ENCODE measurements around the gene FBXL16. TPM values are rescaled to one million over a fixed set of nuclear protein-coding genes. Genes with fewer than 3 reads are reported as not detected.
A peak's percentile ranks its signal among the peaks of the same experiment; 100 is the strongest.
"Not testable (repeated sequence)": the region's sequence is repeated elsewhere in the genome, so short reads cannot be mapped to it uniquely, and the experiment has no call there.

The FBXL16 gene
- total RNA-seq, 1 donor from 2014 or later = 0.17 TPM

DNA sequence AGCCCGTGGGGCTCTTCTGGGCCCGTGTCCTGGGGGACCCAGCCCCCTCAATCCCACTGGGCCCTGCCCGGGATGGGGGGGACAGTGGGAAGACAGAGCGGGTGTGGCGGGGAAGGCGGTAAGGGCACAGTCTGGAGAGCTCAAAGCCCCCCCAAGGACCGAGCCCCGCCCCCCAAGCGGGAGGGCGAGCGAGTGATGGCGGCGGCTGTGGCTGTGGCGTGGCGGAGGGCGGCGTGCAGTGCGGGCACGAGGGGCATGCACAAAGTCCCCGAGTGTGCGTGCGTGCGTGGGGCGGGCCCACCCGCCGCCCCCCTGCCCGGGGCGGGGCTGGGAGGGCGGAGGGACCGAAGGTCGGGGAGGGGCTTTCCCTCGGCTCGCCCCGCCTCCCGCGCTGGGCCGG, 11.8 kb downstream of the FBXL16 start:
- TF ChIP-seq, protein P1, sequence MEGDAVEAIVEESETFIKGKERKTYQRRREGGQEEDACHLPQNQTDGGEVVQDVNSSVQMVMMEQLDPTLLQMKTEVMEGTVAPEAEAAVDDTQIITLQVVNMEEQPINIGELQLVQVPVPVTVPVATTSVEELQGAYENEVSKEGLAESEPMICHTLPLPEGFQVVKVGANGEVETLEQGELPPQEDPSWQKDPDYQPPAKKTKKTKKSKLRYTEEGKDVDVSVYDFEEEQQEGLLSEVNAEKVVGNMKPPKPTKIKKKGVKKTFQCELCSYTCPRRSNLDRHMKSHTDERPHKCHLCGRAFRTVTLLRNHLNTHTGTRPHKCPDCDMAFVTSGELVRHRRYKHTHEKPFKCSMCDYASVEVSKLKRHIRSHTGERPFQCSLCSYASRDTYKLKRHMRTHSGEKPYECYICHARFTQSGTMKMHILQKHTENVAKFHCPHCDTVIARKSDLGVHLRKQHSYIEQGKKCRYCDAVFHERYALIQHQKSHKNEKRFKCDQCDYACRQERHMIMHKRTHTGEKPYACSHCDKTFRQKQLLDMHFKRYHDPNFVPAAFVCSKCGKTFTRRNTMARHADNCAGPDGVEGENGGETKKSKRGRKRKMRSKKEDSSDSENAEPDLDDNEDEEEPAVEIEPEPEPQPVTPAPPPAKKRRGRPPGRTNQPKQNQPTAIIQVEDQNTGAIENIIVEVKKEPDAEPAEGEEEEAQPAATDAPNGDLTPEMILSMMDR (IDR thresholded peaks at IDR 0.05; ENCODE audit: insufficient read depth, low read length, poor library complexity, severe bottlenecking) = no peak
- no peak for DNase-seq (ENCODE audit: low read depth)
- no peak overlapping the region for H3K4me3 ChIP-seq (ENCODE audit: low read depth, low read length)
- peaks cover 42% of the 10 kb centered on the region for H3K27me3 ChIP-seq (ENCODE audit: control insufficient read depth, insufficient read depth, low read length)
- H3K36me3 ChIP-seq (ENCODE audit: control insufficient read depth, insufficient read depth, low read length) = no peaks in the 10 kb centered on the region

DNA sequence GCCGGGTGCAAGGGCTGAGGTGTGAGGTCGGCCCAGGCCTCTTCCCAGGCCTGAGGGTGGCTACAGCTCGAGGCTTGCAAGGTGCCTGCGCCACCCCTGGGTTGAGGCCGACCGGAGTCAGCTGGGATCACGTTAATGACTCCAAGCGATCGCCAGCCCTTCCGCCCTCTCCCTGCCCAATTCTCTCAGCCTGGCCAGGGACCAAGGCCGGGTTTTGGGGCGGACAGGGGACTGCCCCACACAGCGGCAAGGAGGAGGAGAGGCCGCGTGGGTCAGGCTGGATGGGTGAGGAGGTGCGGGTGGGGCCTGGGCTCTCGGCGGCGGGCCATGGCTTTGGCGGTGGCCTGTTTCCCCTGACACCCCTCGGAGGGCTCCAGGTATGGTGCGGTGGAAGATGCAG, 12.2 kb downstream of the FBXL16 start:
- H3K4me3 ChIP-seq (ENCODE audit: low read depth, low read length) = no peak overlapping the region
- peaks cover 41% of the 10 kb centered on the region for H3K27me3 ChIP-seq (ENCODE audit: control insufficient read depth, insufficient read depth, low read length)
- no peaks in the 10 kb centered on the region for H3K36me3 ChIP-seq (ENCODE audit: control insufficient read depth, insufficient read depth, low read length)
- DNase-seq (ENCODE audit: low read depth) = no peak
- TF ChIP-seq, protein P1 (IDR thresholded peaks at IDR 0.05; ENCODE audit: insufficient read depth, low read length, poor library complexity, severe bottlenecking) = no peak

DNA sequence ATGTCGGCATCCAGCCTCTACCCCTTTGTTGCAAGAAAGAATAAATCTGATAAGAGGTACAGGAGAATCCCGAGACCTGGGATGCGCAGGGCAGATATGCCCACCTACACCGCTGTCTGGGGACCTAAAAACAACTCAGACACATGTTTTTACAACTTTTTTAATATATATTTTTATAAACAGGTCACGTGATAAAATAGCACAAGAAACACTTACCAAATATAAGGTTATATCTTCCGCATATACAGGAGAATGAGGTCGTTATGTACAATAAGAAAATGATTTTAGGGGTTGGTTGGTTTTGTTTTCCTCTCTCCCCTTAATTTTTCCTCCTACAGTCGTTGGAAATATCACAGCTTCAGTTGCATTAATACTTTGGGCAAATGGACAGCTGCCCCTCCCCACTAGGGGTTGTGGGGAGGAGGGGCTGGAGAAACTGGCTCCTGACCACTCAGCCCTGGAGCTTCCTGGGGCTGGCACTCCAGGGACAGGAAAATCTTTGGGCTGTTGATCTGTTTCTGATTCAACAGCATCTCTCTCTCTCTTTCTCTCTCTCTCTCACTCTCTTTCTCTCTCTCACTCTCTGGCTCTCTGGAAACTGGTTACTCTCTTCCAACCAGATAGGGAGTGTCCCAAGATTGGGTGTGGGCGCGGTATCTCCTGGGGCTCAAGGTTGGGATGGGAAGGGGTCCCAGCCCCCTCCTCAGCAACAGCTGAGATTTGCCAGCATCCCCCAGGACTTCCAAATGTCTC, 13.1 kb downstream of the FBXL16 start:
- Histone ChIP-seq H3K4me3 (ENCODE audit: low read depth, low read length) (no peak overlapping the region), H3K27me3 (ENCODE audit: control insufficient read depth, insufficient read depth, low read length) (peaks cover 39% of the 10 kb centered on the region), H3K36me3 (ENCODE audit: control insufficient read depth, insufficient read depth, low read length) (no peaks in the 10 kb centered on the region)
- no peak for DNase-seq (ENCODE audit: low read depth)
- TF ChIP-seq, protein P1 (IDR thresholded peaks at IDR 0.05; ENCODE audit: insufficient read depth, low read length, poor library complexity, severe bottlenecking) = no peak

DNA sequence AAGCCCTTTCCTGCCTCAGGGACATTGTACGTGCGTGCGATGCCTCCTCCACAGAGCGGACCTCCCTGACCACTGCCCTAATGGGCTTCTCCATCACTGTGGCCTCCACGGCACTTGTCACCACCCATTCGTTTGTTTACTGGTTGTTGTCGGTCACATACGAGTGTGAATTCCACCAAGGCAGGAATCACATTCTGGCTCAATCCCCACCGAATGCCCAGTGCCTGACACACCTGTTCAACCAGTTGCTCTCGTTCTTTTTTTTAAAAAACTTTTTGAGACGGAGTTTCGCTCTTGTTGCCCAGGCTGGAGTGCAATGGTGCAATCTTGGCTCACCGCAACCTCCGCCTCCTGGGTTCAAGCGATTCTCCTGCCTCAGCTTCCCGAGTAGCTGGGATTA, 14.4 kb downstream of the FBXL16 start:
- peaks cover 36% of the 10 kb centered on the region for H3K27me3 ChIP-seq (ENCODE audit: control insufficient read depth, insufficient read depth, low read length)
- not testable (repeated sequence) for H3K4me3 ChIP-seq (ENCODE audit: low read depth, low read length); DNase-seq (ENCODE audit: low read depth); H3K36me3 ChIP-seq (ENCODE audit: control insufficient read depth, insufficient read depth, low read length)

DNA sequence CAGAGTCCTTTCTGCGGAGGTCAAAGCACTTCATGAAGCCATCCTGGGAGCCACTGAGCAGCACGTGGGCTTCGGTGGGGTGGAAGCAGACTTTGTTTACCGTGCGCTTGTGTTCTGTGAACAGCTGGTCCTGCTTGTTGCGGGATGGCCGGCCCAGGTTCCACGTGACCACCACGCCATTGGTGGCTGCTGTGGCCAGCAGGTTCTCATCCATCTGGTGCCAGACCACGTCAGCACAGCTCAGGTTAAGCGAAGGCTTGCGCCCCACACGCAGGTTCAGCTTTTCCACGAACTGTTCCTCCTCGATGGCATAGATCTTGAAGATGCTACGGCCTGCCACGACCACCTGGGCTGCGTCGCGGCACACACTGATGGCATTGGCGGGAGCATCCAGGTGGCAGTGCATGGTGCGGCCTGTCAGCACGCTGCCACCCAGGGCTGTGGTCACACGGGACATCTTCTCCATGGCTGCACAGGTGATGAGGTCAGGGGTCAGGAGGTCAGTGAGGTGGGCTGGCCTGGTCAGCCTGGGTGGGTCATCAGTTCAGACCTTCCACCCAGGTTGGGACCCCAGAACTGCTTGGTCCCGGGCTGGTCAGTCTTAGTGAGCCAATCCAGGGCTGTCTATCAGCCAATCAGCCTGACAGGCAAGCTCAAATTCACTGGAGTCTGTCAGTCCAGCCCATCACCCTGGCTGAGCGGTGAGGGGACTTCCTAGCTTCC, 16.3 kb downstream of the FBXL16 start:
- Histone ChIP-seq H3K4me3 (ENCODE audit: low read depth, low read length) (peak overlapping the region; percentile 71), H3K27me3 (ENCODE audit: control insufficient read depth, insufficient read depth, low read length) (peaks cover 18% of the 10 kb centered on the region), H3K36me3 (ENCODE audit: control insufficient read depth, insufficient read depth, low read length) (no peaks in the 10 kb centered on the region)
- TF ChIP-seq, protein P1 (IDR thresholded peaks at IDR 0.05; ENCODE audit: insufficient read depth, low read length, poor library complexity, severe bottlenecking) = no peak
- DNase-seq (ENCODE audit: low read depth) = no peak

DNA sequence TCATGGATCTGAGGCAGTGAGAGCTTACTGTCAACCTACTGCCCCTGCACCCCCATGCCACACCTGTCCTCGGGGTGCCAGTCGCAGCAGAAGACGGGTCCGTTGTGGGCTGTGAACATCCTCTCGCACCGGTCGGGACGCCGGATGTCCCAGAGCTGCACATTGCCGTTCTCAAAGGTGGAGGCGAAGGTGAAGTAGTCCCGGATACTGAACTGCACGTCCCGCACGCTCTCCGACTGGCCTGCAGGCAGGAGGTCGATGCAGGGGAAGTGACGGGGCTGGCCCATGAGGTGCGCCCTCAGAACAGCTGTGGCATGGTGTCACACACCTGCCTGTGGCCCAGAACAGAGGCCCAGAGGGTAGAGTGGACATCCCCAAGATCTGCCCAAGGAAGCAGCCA, 18.1 kb downstream of the FBXL16 start:
- Histone ChIP-seq H3K36me3 (ENCODE audit: control insufficient read depth, insufficient read depth, low read length) (peaks cover 1% of the 10 kb centered on the region), H3K4me3 (ENCODE audit: low read depth, low read length) (no peak overlapping the region), H3K27me3 (ENCODE audit: control insufficient read depth, insufficient read depth, low read length) (peaks cover 4% of the 10 kb centered on the region)
- no peak for DNase-seq (ENCODE audit: low read depth)
- TF ChIP-seq, protein P1 (IDR thresholded peaks at IDR 0.05; ENCODE audit: insufficient read depth, low read length, poor library complexity, severe bottlenecking) = no peak
